Measurements from ENCODE around the gene ZNF37A.
"Not testable (repeated sequence)": the region's sequence is repeated elsewhere in the genome, so short reads cannot be mapped to it uniquely, and the experiment has no call there.

Gene ZNF37A

GRCh38 chr10:38094158-38094926, at the start of gene ZNF37A:
ZNF37A (plus strand) TSS chr10:38094337; CDS start chr10:38096618, 2,281 bp downstream.
- DNase-seq (ENCODE audit: low spot score) = peak; percentile 88

- no peak for DNase-seq (ENCODE audit: low spot score)
These were observed 49.0 kb upstream of the ZNF37A start for GRCh38 chr10:38045129-38045528.

- DNase-seq (ENCODE audit: low spot score) = no peak
These were observed 46.5 kb upstream of the ZNF37A start for GRCh38 chr10:38047666-38048065.

GRCh38 chr10:38050212-38050611, 43.9 kb upstream of the ZNF37A start:
- no peak for DNase-seq (ENCODE audit: low spot score)

GRCh38 chr10:38054361-38054797, 39.8 kb upstream of the ZNF37A start:
- peak; percentile 10 for DNase-seq (ENCODE audit: low spot score)

- DNase-seq (ENCODE audit: low spot score) = not testable (repeated sequence)
These were observed 38.8 kb upstream of the ZNF37A start for GRCh38 chr10:38055274-38055894.

- peak; percentile 52 for DNase-seq (ENCODE audit: low spot score)
These were observed 24.5 kb upstream of the ZNF37A start for GRCh38 chr10:38069663-38070062.

- DNase-seq (ENCODE audit: low spot score) = no peak
These were observed 23.6 kb upstream of the ZNF37A start for GRCh38 chr10:38070501-38070900.

- DNase-seq (ENCODE audit: low spot score) = no peak
These were observed 21.6 kb upstream of the ZNF37A start for GRCh38 chr10:38072552-38072951.

- DNase-seq (ENCODE audit: low spot score) = no peak
These were observed 17.4 kb upstream of the ZNF37A start for GRCh38 chr10:38076687-38077086.

GRCh38 chr10:38093318-38093717, 819 bp upstream of the ZNF37A start:
- not testable (repeated sequence) for DNase-seq (ENCODE audit: low spot score)

- DNase-seq (ENCODE audit: low spot score) = no peak
These were observed 350 bp upstream of the ZNF37A start for GRCh38 chr10:38093816-38094157.

- DNase-seq (ENCODE audit: low spot score) = peak; percentile 2
These were observed 914 bp downstream of the ZNF37A start for GRCh38 chr10:38094927-38095574.

- no peak for DNase-seq (ENCODE audit: low spot score)
These were observed 8.7 kb downstream of the ZNF37A start for GRCh38 chr10:38102880-38103279.

- DNase-seq (ENCODE audit: low spot score) = no peak
These were observed 9.6 kb downstream of the ZNF37A start for GRCh38 chr10:38103756-38104155.

GRCh38 chr10:38112159-38112558, 18.0 kb downstream of the ZNF37A start:
- DNase-seq (ENCODE audit: low spot score) = no peak

GRCh38 chr10:38118072-38118807, 24.1 kb downstream of the ZNF37A start:
- DNase-seq (ENCODE audit: low spot score) = no peak

- no peak for DNase-seq (ENCODE audit: low spot score)
These were observed 24.9 kb downstream of the ZNF37A start for GRCh38 chr10:38119038-38119437.

- DNase-seq (ENCODE audit: low spot score) = peak; percentile 2
These were observed 33.7 kb downstream of the ZNF37A start for GRCh38 chr10:38127812-38128211.

- DNase-seq (ENCODE audit: low spot score) = no peak
These were observed 49.5 kb downstream of the ZNF37A start for GRCh38 chr10:38143587-38143986.

GRCh38 chr10:38146579-38147333, 52.6 kb downstream of the ZNF37A start:
- no peak for DNase-seq (ENCODE audit: low spot score)

GRCh38 chr10:38147686-38148085, 53.5 kb downstream of the ZNF37A start:
- no peak for DNase-seq (ENCODE audit: low spot score)
